H9 (cell line): ENCODE data around the gene PRDM8. TPM values are rescaled to one million over a fixed set of nuclear protein-coding genes. Genes with fewer than 3 reads are reported as not detected.

Experiments used
- DNase-seq: peaks from one replicate; pipeline ENCODE4 v3.0.0-alpha.2; 2017
- H2AFZ ChIP-seq: one replicate; pipeline ENCODE4 v1.6.1; 2013; ENCODE audit warnings: mild to moderate bottlenecking, low read length, control low read depth, moderate library complexity
- H2AK5ac ChIP-seq: 2 replicates; pipeline ENCODE4 v1.6.1; 2013; ENCODE audit warnings: low read length, control low read depth, mixed read lengths; ENCODE audit not compliant: insufficient read length
- H2BK120ac ChIP-seq: one replicate; pipeline ENCODE4 v1.6.1; 2013; ENCODE audit warnings: low read depth, mild to moderate bottlenecking, low read length, control low read depth, inconsistent platforms; ENCODE audit not compliant: poor library complexity, severe bottlenecking
- H2BK12ac ChIP-seq: 2 replicates; pipeline ENCODE4 v1.6.1; 2013; ENCODE audit warnings: low read length, control low read depth, mixed read lengths, low read depth; ENCODE audit not compliant: insufficient read length
- H2BK15ac ChIP-seq: 2 replicates; pipeline ENCODE4 v1.6.1; 2013; ENCODE audit warnings: low read depth, low read length, control low read depth
- H2BK20ac ChIP-seq: one replicate; pipeline ENCODE4 v1.6.1; 2013; ENCODE audit warnings: low read depth, mild to moderate bottlenecking, low read length, control low read depth, inconsistent platforms; ENCODE audit not compliant: poor library complexity, severe bottlenecking
- H2BK5ac ChIP-seq: 2 replicates; pipeline ENCODE4 v1.6.1; 2013; ENCODE audit warnings: low read length, control low read depth, mixed read lengths; ENCODE audit not compliant: insufficient read length
- H3K14ac ChIP-seq: 2 replicates; pipeline ENCODE4 v1.6.1; 2013; ENCODE audit warnings: low read length, control low read depth; ENCODE audit not compliant: insufficient read depth
- H3K18ac ChIP-seq: 2 replicates; pipeline ENCODE4 v1.6.1; 2013; ENCODE audit warnings: low read depth, mild to moderate bottlenecking, mixed read lengths, low read length, control low read depth; ENCODE audit not compliant: insufficient read length
- H3K23ac ChIP-seq: 2 replicates; pipeline ENCODE4 v1.6.1; 2013; ENCODE audit warnings: low read length, control low read depth, mixed read lengths, low read depth; ENCODE audit not compliant: insufficient read length
- H3K23me2 ChIP-seq: 2 replicates; pipeline ENCODE4 v1.6.1; 2013; ENCODE audit warnings: low read depth, mild to moderate bottlenecking, mixed read lengths, low read length, control low read depth; ENCODE audit not compliant: insufficient read length, poor library complexity, severe bottlenecking
- H3K27ac ChIP-seq: 2 replicates; pipeline ENCODE4 v1.5.1; 2013; ENCODE audit warnings: low read length, control low read depth, mixed read lengths, low read depth; ENCODE audit not compliant: insufficient read length
- H3K27me3 ChIP-seq: 2 replicates; pipeline ENCODE4 v1.6.1; 2013; ENCODE audit warnings: low read length, control low read depth, inconsistent platforms; ENCODE audit not compliant: insufficient read depth
- H3K4ac ChIP-seq: 2 replicates; pipeline ENCODE4 v1.6.1; 2013; ENCODE audit warnings: low read depth, mild to moderate bottlenecking, control low read depth, inconsistent platforms, low read length, moderate library complexity
- H3K4me1 ChIP-seq: 2 replicates; pipeline ENCODE4 v1.6.1; 2013; ENCODE audit warnings: low read length, control low read depth, inconsistent platforms; ENCODE audit not compliant: insufficient read depth
- H3K4me2 ChIP-seq: 2 replicates; pipeline ENCODE4 v1.6.1; 2013; ENCODE audit warnings: low read length, control low read depth, mixed read lengths; ENCODE audit not compliant: insufficient read length, insufficient read depth
- H3K56ac ChIP-seq: 2 replicates; pipeline ENCODE4 v1.6.1; 2013; ENCODE audit warnings: low read depth, mild to moderate bottlenecking, mixed read lengths, low read length, control low read depth; ENCODE audit not compliant: insufficient read length
- H3K79me1 ChIP-seq: 2 replicates; pipeline ENCODE4 v1.6.1; 2013; ENCODE audit warnings: low read depth, mild to moderate bottlenecking, moderate library complexity, low read length, control low read depth, inconsistent platforms; ENCODE audit not compliant: insufficient read depth, poor library complexity, severe bottlenecking
- H3K79me2 ChIP-seq: 2 replicates; pipeline ENCODE4 v1.6.1; 2013; ENCODE audit warnings: low read length, control low read depth, inconsistent platforms; ENCODE audit not compliant: insufficient read depth
- H3K9ac ChIP-seq: 2 replicates; pipeline ENCODE4 v1.6.1; 2013; ENCODE audit warnings: low read length, control low read depth, mixed read lengths; ENCODE audit not compliant: insufficient read length; ENCODE audit errors: extremely low read depth
- H3K9me3 ChIP-seq: one replicate; pipeline ENCODE4 v1.6.1; 2013; ENCODE audit warnings: low read depth, low read length, inconsistent platforms; ENCODE audit not compliant: control insufficient read depth
- H3T11ph ChIP-seq: one replicate; pipeline ENCODE4 v1.6.1; 2013; ENCODE audit warnings: mild to moderate bottlenecking, low read length, control low read depth, inconsistent platforms
- H4K20me1 ChIP-seq: one replicate; pipeline ENCODE4 v1.6.1; 2013; ENCODE audit not compliant: control insufficient read depth, insufficient read length, insufficient read depth
- H4K5ac ChIP-seq: 2 replicates; pipeline ENCODE4 v1.6.1; 2013; ENCODE audit warnings: low read depth, mild to moderate bottlenecking, mixed read lengths, low read length, control low read depth; ENCODE audit not compliant: insufficient read length
- H4K8ac ChIP-seq: replicated peaks from 2 replicates; pipeline ENCODE4 v1.6.1; 2013; ENCODE audit warnings: low read length, control low read depth, mixed read lengths, low read depth; ENCODE audit not compliant: insufficient read length
- H4K91ac ChIP-seq: 2 replicates; pipeline ENCODE4 v1.6.1; 2013; ENCODE audit warnings: low read depth, mild to moderate bottlenecking, moderate library complexity, mixed read lengths, low read length, control low read depth; ENCODE audit not compliant: insufficient read length
- H3K27ac Mint-ChIP-seq, 3 experiments: 2 replicates in 2 of 3; 3 replicates in 1 of 3; pipeline ENCODE4 v1.8.0; 2020 to 2021; ENCODE audit warnings: mixed read lengths in 3 of 3, mild to moderate bottlenecking in 1 of 3, moderate library complexity in 1 of 3
- H3K27me3 Mint-ChIP-seq: 2 replicates; pipeline ENCODE4 v1.8.0; 2021; ENCODE audit warnings: low read depth, mild to moderate bottlenecking, moderate library complexity, mixed read lengths
- H3K36me3 Mint-ChIP-seq, 3 experiments: 2 replicates in 2 of 3; 3 replicates in 1 of 3; pipeline ENCODE4 v1.8.0; 2020 to 2021; ENCODE audit warnings: low read depth in 3 of 3, mixed read lengths in 3 of 3; ENCODE audit not compliant: insufficient read depth in 1 of 3
- H3K4me1 Mint-ChIP-seq, 2 experiments: 2 replicates each; pipeline ENCODE4 v1.8.0; 2020; ENCODE audit warnings: mixed read lengths in 2 of 2
- H3K4me3 Mint-ChIP-seq, 2 experiments: 2 replicates in 1 of 2; 3 replicates in 1 of 2; pipeline ENCODE4 v1.8.0; 2020 to 2021; ENCODE audit warnings: mild to moderate bottlenecking in 2 of 2, mixed read lengths in 2 of 2, moderate library complexity in 1 of 2
- H3K9me3 Mint-ChIP-seq, 2 experiments: 2 replicates in 1 of 2; 3 replicates in 1 of 2; pipeline ENCODE4 v1.8.0; 2020; ENCODE audit warnings: mild to moderate bottlenecking in 2 of 2, mixed read lengths in 2 of 2, moderate library complexity in 1 of 2
- CTCF ChIP-seq: fragments of 200-600 bp; sonication (generic); conservative IDR thresholded peaks from 3 replicates; pipeline ENCODE4 v1.8.0; 2021; ENCODE audit warnings: antibody characterized with exemption, mild to moderate bottlenecking
- WGBS: extraction: QIAGEN DNeasy Blood & Tissue Kit; methylation state at CpG from one replicate; pipeline ENCODE4 v1.1.7; 2013; ENCODE audit warnings: missing lambda C conversion rate, low lambda C conversion rate, mixed read lengths; ENCODE audit not compliant: insufficient read length; ENCODE audit errors: extremely low coverage; 5-methylcytosine and 5-hydroxymethylcytosine counted together
- total RNA-seq: library from RNA; stranded (reverse); gene quantifications from 2 replicates; pipeline ENCODE4 v1.2.1, GENCODE V29; 2021

PRDM8 gene
- total RNA-seq, 1 experiment from 2014 or later: not detected

- no peak overlapping the region for H3K9ac ChIP-seq
- DNase-seq: no peak
- no peaks in the 10 kb centered on the region for H3K36me3 Mint-ChIP-seq
Measured at GRCh38 chr4:80253510-80253909, 56.2 kb downstream of the PRDM8 start.

More at GRCh38 chr4:80253510-80253909, 56.2 kb downstream of the PRDM8 start:
- WGBS: no CpG with 5 or more reads among the region's 4 CpGs
- Mint-ChIP-seq H3K9me3 (no peaks in the 10 kb centered on the region), H3K4me1 (0 out of 4 replicates have a peak, but pooled peaks cover 0 to under 1% of the 10 kb centered on the region in 2 experiments), H3K27ac (no peak overlapping the region), H3K27me3 (peaks cover 43% of the 10 kb centered on the region), H3K4me3 (no peak overlapping the region)
- Histone ChIP-seq H3K79me1 (no peaks in the 10 kb centered on the region), H4K91ac (no peak overlapping the region), H3K14ac (no peak overlapping the region), H2AK5ac (no peak overlapping the region), H3K4ac (no peak overlapping the region), H2BK15ac (no peak overlapping the region), H3T11ph (no peak overlapping the region), H3K23ac (no peak overlapping the region), H3K27ac (no peak overlapping the region), H2BK20ac (no peak overlapping the region), H2BK5ac (no peak overlapping the region), H4K5ac (no peak overlapping the region), H2BK12ac (no peak overlapping the region), H3K4me1 (no peaks in the 10 kb centered on the region), H3K9me3 (no peaks in the 10 kb centered on the region), H3K27me3 (no peaks in the 10 kb centered on the region), H3K79me2 (no peaks in the 10 kb centered on the region), H4K8ac (no peak overlapping the region), H2AFZ (no peak overlapping the region), H3K18ac (no peak overlapping the region), H3K23me2 (no peaks in the 10 kb centered on the region), H2BK120ac (no peak overlapping the region), H4K20me1 (no peaks in the 10 kb centered on the region), H3K4me2 (no peak overlapping the region), H3K56ac (no peak overlapping the region)
- TF ChIP-seq CTCF: no peak

Other genes starting within 250 kb of the PRDM8 start
- 4.7 and 5.3 TPM in 2 replicates for gene ANTXR2, start 124.3 kb upstream of the PRDM8 start, total RNA-seq
- not detected in 2 replicates for gene FGF5, start 69.2 kb downstream of the PRDM8 start, total RNA-seq
- gene CFAP299, start 138.2 kb downstream of the PRDM8 start, total RNA-seq: not detected in 2 replicates